ENCODE results near the gene DNAH9.

DNA sequence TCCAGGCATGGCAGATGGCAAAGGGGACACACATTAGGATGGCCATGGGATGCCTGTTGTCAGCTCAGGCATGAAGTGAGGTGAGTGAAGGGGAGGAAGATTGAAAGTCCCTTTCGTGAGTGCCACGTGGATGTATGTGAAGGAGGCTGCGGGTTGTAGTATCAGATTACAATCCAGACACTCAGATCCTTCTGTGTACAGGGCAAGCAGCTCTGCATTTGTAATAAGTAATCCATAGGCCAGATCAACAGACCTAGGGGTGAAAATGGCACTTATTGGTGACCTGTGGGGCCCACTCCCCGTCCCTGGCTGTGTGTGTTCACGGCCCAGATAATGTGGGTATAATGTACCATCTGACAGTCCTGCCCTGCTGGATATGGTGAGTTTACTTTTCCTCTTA, 159.5 kb downstream of the DNAH9 start:
- no peak for TF ChIP-seq CTCF (IDR thresholded peaks at IDR 0.05; ENCODE audit: borderline replicate concordance, extremely low read depth, low read length, poor library complexity, severe bottlenecking)
- TF ChIP-seq EZH2 (IDR thresholded peaks at IDR 0.05; ENCODE audit: borderline replicate concordance, low read depth, low read length, severe bottlenecking) = no peak

Data from DND-41 (cell line).